IMR-90 (cell line): ENCODE measurements around the gene NOC2L. TPM values are rescaled to one million over a fixed set of nuclear protein-coding genes. Genes with fewer than 3 reads are reported as not detected.

Source experiments
- ATAC-seq: fragments of 200-7000 bp; cut with Tn5 transposase; 2 replicates; pipeline ENCODE4 v1.9.1; 2020; ENCODE audit warnings: low read depth, mild to moderate bottlenecking, moderate library complexity
- BruUV-seq: library from RNA; stranded (reverse); fragments of 400-500 nt; replicated peaks from 2 replicates; lab custom pipeline; 2021; lab: Mats Ljungman, UMichigan
- CTCF ChIA-PET: fragments of 300-600 bp; formaldehyde crosslinking; extraction: SDS; loops from one replicate; lab custom pipeline; 2021; ENCODE audit warnings: antibody characterized with exemption; lab: Yijun Ruan, JAX
- POLR2A ChIA-PET: fragments of 300-600 bp; sonication (Branson Sonifier 250); formaldehyde crosslinking; loops from one replicate; lab custom pipeline; 2022; ENCODE audit warnings: antibody characterized with exemption; ENCODE audit not compliant: unreplicated experiment; lab: Charles Lee
- DNase-seq: peaks from one replicate; pipeline ENCODE4 v3.0.0; 2013
- H2AFZ ChIP-seq: replicated peaks from 2 replicates; pipeline ENCODE3; 2013; ENCODE audit warnings: low read length, mild to moderate bottlenecking; ENCODE audit not compliant: poor library complexity
- H2AK5ac ChIP-seq: 2 replicates; pipeline ENCODE4 v1.6.1; 2013; ENCODE audit warnings: low read depth, low read length, inconsistent platforms
- H2AK9ac ChIP-seq: replicated peaks from 2 replicates; pipeline ENCODE3; 2013; ENCODE audit warnings: mild to moderate bottlenecking, low read depth, low read length, moderate library complexity; ENCODE audit not compliant: poor library complexity
- H2BK120ac ChIP-seq: 2 replicates; pipeline ENCODE4 v1.6.1; 2013; ENCODE audit warnings: low read depth, low read length, inconsistent platforms
- H2BK15ac ChIP-seq: 3 replicates; pipeline ENCODE4 v1.6.1; 2013; ENCODE audit warnings: low read depth, low read length, inconsistent platforms
- H2BK20ac ChIP-seq: 2 replicates; pipeline ENCODE4 v1.6.1; 2013; ENCODE audit warnings: low read depth, mild to moderate bottlenecking, inconsistent platforms, low read length, moderate library complexity
- H2BK5ac ChIP-seq: 2 replicates; pipeline ENCODE4 v1.6.1; 2013; ENCODE audit warnings: mild to moderate bottlenecking, low read depth, low read length, inconsistent platforms; ENCODE audit not compliant: poor library complexity, severe bottlenecking
- H3K14ac ChIP-seq: replicated peaks from 2 replicates; pipeline ENCODE4 v1.6.1; 2013; ENCODE audit warnings: low read depth, low read length, inconsistent platforms
- H3K18ac ChIP-seq: 2 replicates; pipeline ENCODE4 v1.6.1; 2013; ENCODE audit warnings: low read depth, low read length, control low read depth
- H3K23ac ChIP-seq: 2 replicates; pipeline ENCODE4 v1.6.1; 2013; ENCODE audit warnings: low read depth, low read length, inconsistent platforms
- H3K27ac ChIP-seq: 2 replicates; pipeline ENCODE4 v1.5.1; 2013; ENCODE audit warnings: mild to moderate bottlenecking, control low read depth, low read length; ENCODE audit not compliant: insufficient read depth
- H3K27me3 ChIP-seq: 2 replicates; pipeline ENCODE4 v1.6.1; 2013; ENCODE audit warnings: low read length; ENCODE audit not compliant: control insufficient read depth, insufficient read depth
- H3K36me3 ChIP-seq: 2 replicates; pipeline ENCODE4 v1.6.1; 2013; ENCODE audit warnings: low read length, mixed read lengths; ENCODE audit not compliant: control insufficient read depth, insufficient read depth
- H3K4ac ChIP-seq: 2 replicates; pipeline ENCODE4 v1.6.1; 2013; ENCODE audit warnings: low read depth, low read length, inconsistent platforms
- H3K4me1 ChIP-seq: 2 replicates; pipeline ENCODE4 v1.6.1; 2013; ENCODE audit warnings: low read length, mixed read lengths; ENCODE audit not compliant: control insufficient read depth, insufficient read depth
- H3K4me2 ChIP-seq: 2 replicates; pipeline ENCODE4 v1.6.1; 2013; ENCODE audit warnings: low read depth, mild to moderate bottlenecking, control low read depth, low read length, moderate library complexity
- H3K4me3 ChIP-seq: 2 replicates; pipeline ENCODE4 v1.5.1; 2013; ENCODE audit warnings: low read depth, mild to moderate bottlenecking, control low read depth, low read length, moderate library complexity; ENCODE audit not compliant: insufficient read depth
- H3K56ac ChIP-seq: 2 replicates; pipeline ENCODE4 v1.6.1; 2013; ENCODE audit warnings: low read length, inconsistent platforms; ENCODE audit not compliant: insufficient read depth; ENCODE audit errors: extremely low read depth
- H3K79me1 ChIP-seq, 2 experiments: 2 replicates each; pipeline ENCODE4 v1.6.1; 2013; ENCODE audit warnings: low read length in 2 of 2, inconsistent platforms in 1 of 2, low read depth in 1 of 2
- H3K9ac ChIP-seq: 2 replicates; pipeline ENCODE4 v1.6.1; 2013; ENCODE audit warnings: low read depth, low read length, control low read depth
- H3K9me1 ChIP-seq: 2 replicates; pipeline ENCODE4 v1.6.1; 2013; ENCODE audit warnings: low read length, inconsistent platforms; ENCODE audit not compliant: insufficient read depth
- H3K9me3 ChIP-seq: 2 replicates; pipeline ENCODE4 v1.6.1; 2013; ENCODE audit warnings: low read length; ENCODE audit not compliant: control insufficient read depth, insufficient read depth
- H4K20me1 ChIP-seq: 2 replicates; pipeline ENCODE4 v1.6.1; 2013; ENCODE audit warnings: low read length, inconsistent platforms; ENCODE audit not compliant: insufficient read depth
- H4K5ac ChIP-seq: 2 replicates; pipeline ENCODE4 v1.6.1; 2013; ENCODE audit warnings: mild to moderate bottlenecking, low read depth, low read length, control low read depth
- H4K8ac ChIP-seq, 2 experiments: 2 replicates each; pipeline ENCODE4 v1.6.1; 2013; ENCODE audit warnings: low read depth in 2 of 2, low read length in 2 of 2, control low read depth in 1 of 2, inconsistent platforms in 1 of 2
- H4K91ac ChIP-seq: 2 replicates; pipeline ENCODE4 v1.6.1; 2013; ENCODE audit warnings: low read depth, low read length, inconsistent platforms; ENCODE audit not compliant: insufficient read depth
- BHLHE40 ChIP-seq: fragments of 150-350 bp; IDR thresholded peaks from 2 replicates; pipeline ENCODE4 v1.6.1; 2016; ENCODE audit warnings: mild to moderate bottlenecking, low read depth, low read length
- ELK1 ChIP-seq: fragments of 150-350 bp; IDR thresholded peaks from 2 replicates; pipeline ENCODE4 v1.6.1; 2016; ENCODE audit warnings: low read depth, mild to moderate bottlenecking, low read length, moderate library complexity, borderline replicate concordance
- FOS ChIP-seq: fragments of 150-350 bp; IDR thresholded peaks from 2 replicates; pipeline ENCODE4 v1.6.1; 2016; ENCODE audit warnings: low read depth, low read length
- MAFK ChIP-seq: IDR thresholded peaks from 2 replicates; pipeline ENCODE4 v1.6.1; 2012; ENCODE audit warnings: low read depth, low read length, improper control_type of control experiment
- MAZ ChIP-seq: IDR thresholded peaks from 2 replicates; pipeline ENCODE4 v1.6.1; 2012; ENCODE audit warnings: low read depth, mild to moderate bottlenecking, low read length, improper control_type of control experiment, moderate library complexity, borderline replicate concordance
- MXI1 ChIP-seq: IDR thresholded peaks from 2 replicates; pipeline ENCODE4 v1.6.1; 2012; ENCODE audit warnings: low read depth, mild to moderate bottlenecking, low read length, moderate library complexity, borderline replicate concordance
- NFE2L2 ChIP-seq: fragments of 150-350 bp; IDR thresholded peaks from 2 replicates; pipeline ENCODE4 v1.6.1; 2016; ENCODE audit warnings: low read depth, mild to moderate bottlenecking, low read length
- RAD21 ChIP-seq: IDR thresholded peaks from 2 replicates; pipeline ENCODE4 v1.6.1; 2012; ENCODE audit warnings: low read length, improper control_type of control experiment
- RFX5 ChIP-seq: IDR thresholded peaks from 2 replicates; pipeline ENCODE4 v1.8.0; 2012; ENCODE audit warnings: low read depth, mild to moderate bottlenecking, low read length, moderate library complexity
- SMC3 ChIP-seq: fragments of 150-350 bp; IDR thresholded peaks from 2 replicates; pipeline ENCODE4 v1.6.1; 2016; ENCODE audit warnings: low read depth, mild to moderate bottlenecking, antibody characterized with exemption, low read length, moderate library complexity
- USF2 ChIP-seq: fragments of 150-350 bp; IDR thresholded peaks from 2 replicates; pipeline ENCODE4 v1.6.1; 2017; ENCODE audit warnings: mild to moderate bottlenecking, antibody characterized with exemption, low read length, low read depth
- WGBS, 2 experiments: methylation state at CpG; one replicate each; pipeline versions ENCODE4 v1.1.5 to v1.1.7; 2013; ENCODE audit warnings: missing lambda C conversion rate in 2 of 2; ENCODE audit not compliant: insufficient read length in 1 of 2; ENCODE audit errors: extremely low coverage in 2 of 2; 5-methylcytosine and 5-hydroxymethylcytosine counted together
- dilution Hi-C: fragments of 300-500 bp; cut with HindIII; formaldehyde crosslinking; loops from one replicate; pipeline ENCODE4 v1.14.3; 2018; ENCODE audit warnings: low sequenced_read_pairs; ENCODE audit not compliant: unreplicated experiment
- in situ Hi-C: fragments of 300-500 bp; cut with MboI; formaldehyde crosslinking; loops from 3 replicates; pipeline ENCODE4 v1.14.3; 2019; ENCODE audit warnings: low sequenced_read_pairs, inconsistent platforms, mixed read lengths
- intact Hi-C: fragments of 100-400 bp; cut with micrococcal nuclease; formaldehyde crosslinking; loops from 2 replicates; pipeline ENCODE4 v1.10.0; 2022
- polyA plus RNA-seq, 3 experiments: library from polyadenylated mRNA; depleted of rRNA; stranded (reverse); fragments of >200 nt; gene quantifications; 2 replicates each; pipeline ENCODE4 v1.2.3, GENCODE V29; 2012; ENCODE audit warnings: low replicate concordance in 1 of 3
- total RNA-seq: library from RNA; depleted of rRNA; stranded (reverse); fragments of >200 nt; gene quantifications from 2 replicates; pipeline ENCODE4 v1.2.3, GENCODE V29; 2012

The NOC2L gene
- total and polyA plus RNA-seq, 2 of the 4 experiments (the other 2 are of a cell fraction) = 74.2 to 106 TPM

- Histone ChIP-seq H3K79me1 (no peaks in the 10 kb centered on the region), H4K8ac (no peak overlapping the region), H2BK120ac (no peak overlapping the region), H3K36me3 (no peaks in the 10 kb centered on the region), H3K9me3 (no peaks in the 10 kb centered on the region), H3K4ac (no peak overlapping the region), H4K5ac (no peak overlapping the region), H3K18ac (no peak overlapping the region), H3K14ac (no peak overlapping the region), H3K9me1 (no peaks in the 10 kb centered on the region), H3K23ac (no peak overlapping the region), H3K9ac (no peak overlapping the region), H2BK20ac (no peak overlapping the region), H4K91ac (no peak overlapping the region), H3K56ac (no peak overlapping the region), H4K20me1 (no peaks in the 10 kb centered on the region; the same call in 1 of the 2 replicates), H2BK5ac (no peak overlapping the region), H3K4me2 (no peak overlapping the region), H2AFZ (no peak overlapping the region), H3K4me3 (no peak overlapping the region), H2AK9ac (no peak overlapping the region), H2AK5ac (no peak overlapping the region), H3K27me3 (peaks cover 5% of the 10 kb centered on the region; the same call in 1 of the 2 replicates), H3K27ac (no peak overlapping the region), H2BK15ac (no peak overlapping the region), H3K4me1 (0 out of 2 replicates have a peak, but pooled peaks cover 2% of the 10 kb centered on the region)
- whole genome bisulfite sequencing, 2 experiments = 84% methylated on average over 33 of the region's 60 CpGs; no CpG with 5 or more reads in 1 of the 2 experiments
- intact Hi-C loops = loop anchor here (5.0 kb wide), 1 partner anchor 77 kb away; no protein-coding TSS in a partner anchor
- dilution Hi-C loops = no loop called here
- POLR2A ChIA-PET = no interaction called here
- in situ Hi-C loops = no loop called here
- no TSS peak for BruUV-seq
- DNase-seq (no peak), ATAC-seq (no peak)
- CTCF ChIA-PET = no interaction called here
- TF ChIP-seq BHLHE40 (no peak), FOS (no peak), NFE2L2 (no peak), MAFK (no peak), ELK1 (no peak), MAZ (no peak), RFX5 (no peak), USF2 (no peak), SMC3 (no peak), MXI1 (no peak), RAD21 (no peak)
Observed at GRCh38 chr1:978835-979743, 20.0 kb upstream of the NOC2L start.
